ENCODE data around the gene PGC. TPM values are rescaled to one million over a fixed set of nuclear protein-coding genes. Genes with fewer than 3 reads are reported as not detected.

Gene PGC
- total RNA-seq, 1 experiment from 2014 or later: 0.63 TPM

GRCh38 chr6:41787219-41787917, 40.2 kb upstream of the PGC start, which contains the start of gene TOMM6 (continued):
- TF ChIP-seq ESRRA (CRISPR knock-in tag; IDR thresholded peaks at IDR 0.05; ENCODE audit: borderline replicate concordance) (no peak), ZMAT4 (CRISPR knock-in tag; IDR thresholded peaks at IDR 0.05) (no peak), NFYB (CRISPR knock-in tag; conservative IDR thresholded peaks at IDR 0.05; ENCODE audit: low read depth) (no peak), CDX4 (CRISPR knock-in tag; IDR thresholded peaks at IDR 0.05; ENCODE audit: borderline replicate concordance) (no peak), ZNF263 (CRISPR knock-in tag; IDR thresholded peaks at IDR 0.05; ENCODE audit: low read depth) (0 out of 2 replicates have a peak, but pooled peaks have one; percentile 21), E2F1 (CRISPR knock-in tag; IDR thresholded peaks at IDR 0.05) (no peak), ERG (CRISPR knock-in tag; IDR thresholded peaks at IDR 0.05) (no peak; the same call in 1 of the 2 replicates), NR3C1 (CRISPR knock-in tag; conservative IDR thresholded peaks at IDR 0.05; ENCODE audit: low read depth) (no peak), IRF1 (CRISPR knock-in tag; IDR thresholded peaks at IDR 0.05) (no peak; the same call in 1 of the 2 replicates), ZNF219 (CRISPR knock-in tag; IDR thresholded peaks at IDR 0.05; ENCODE audit: borderline replicate concordance) (no peak), ATF2 (CRISPR knock-in tag; IDR thresholded peaks at IDR 0.05; ENCODE audit: borderline replicate concordance, low read depth) (0 out of 2 replicates have a peak, but pooled peaks have one; percentile 52), TEAD1 (CRISPR knock-in tag; IDR thresholded peaks at IDR 0.05) (no peak; the same call in 1 of the 2 replicates), CBFB (CRISPR knock-in tag; IDR thresholded peaks at IDR 0.05; ENCODE audit: low read depth) (no peak), JUN (CRISPR knock-in tag; IDR thresholded peaks at IDR 0.05) (no peak), JAZF1 (CRISPR knock-in tag; IDR thresholded peaks at IDR 0.05) (no peak), ATF3 (CRISPR knock-in tag; conservative IDR thresholded peaks at IDR 0.05) (no peak), ZNF512 (CRISPR knock-in tag; IDR thresholded peaks at IDR 0.05; ENCODE audit: borderline replicate concordance) (no peak), STAT6 (CRISPR knock-in tag; conservative IDR thresholded peaks at IDR 0.05; ENCODE audit: low read depth) (no peak), FOXP4 (CRISPR knock-in tag; IDR thresholded peaks at IDR 0.05) (no peak), RORB (CRISPR knock-in tag; IDR thresholded peaks at IDR 0.05) (no peak), ELF4 (CRISPR knock-in tag; IDR thresholded peaks at IDR 0.05; ENCODE audit: low read depth) (no peak)
